COLO668 (cell line): ENCODE measurements around the gene FXYD7.
A peak's percentile ranks its signal among the peaks of the same experiment; 100 is the strongest.
"Not testable (repeated sequence)": the region's sequence is repeated elsewhere in the genome, so short reads cannot be mapped to it uniquely, and the experiment has no call there.

Experiments used
- DNase-seq: peaks from one replicate; lab custom pipeline; 2025; ENCODE audit not compliant: unreplicated experiment; lab: John Stamatoyannopoulos, UW

The FXYD7 gene

GRCh38 chr19:35142606-35143230 lies 337 bp upstream of the FXYD7 start:
- peak; percentile 41 for DNase-seq

- no peak for DNase-seq
Observed at GRCh38 chr19:35143818-35144217, 763 bp downstream of the FXYD7 start.

GRCh38 chr19:35144259-35144599 lies 1.2 kb downstream of the FXYD7 start:
- no peak for DNase-seq

GRCh38 chr19:35144600-35145436 lies 1.8 kb downstream of the FXYD7 start:
- peak; percentile 11 for DNase-seq

GRCh38 chr19:35146746-35147459 lies 3.8 kb downstream of the FXYD7 start:
- no peak for DNase-seq

GRCh38 chr19:35149463-35149862 lies 6.4 kb downstream of the FXYD7 start:
- no peak for DNase-seq

- DNase-seq, result no peak
Observed at GRCh38 chr19:35150445-35150844, 7.4 kb downstream of the FXYD7 start.

- DNase-seq, result no peak
Observed at GRCh38 chr19:35151273-35152065, 8.4 kb downstream of the FXYD7 start.

- not testable (repeated sequence) for DNase-seq
Observed at GRCh38 chr19:35153129-35153522, 10.1 kb downstream of the FXYD7 start.

GRCh38 chr19:35153701-35154524 lies 10.9 kb downstream of the FXYD7 start:
- peak; percentile 61 for DNase-seq

GRCh38 chr19:35154525-35155406 lies 11.7 kb downstream of the FXYD7 start, which contains the start of gene FXYD5:
TSS of gene FXYD5 (plus strand) at chr19:35154735. CDS start at chr19:35155551, 816 bp downstream.
- peak; percentile 46 for DNase-seq

- DNase-seq, result no peak
Observed at GRCh38 chr19:35155441-35155840, 12.4 kb downstream of the FXYD7 start.

- no peak for DNase-seq
Observed at GRCh38 chr19:35155981-35156672, 13.1 kb downstream of the FXYD7 start.

- DNase-seq, result no peak
Observed at GRCh38 chr19:35156673-35157014, 13.6 kb downstream of the FXYD7 start.

GRCh38 chr19:35157431-35157830 lies 14.4 kb downstream of the FXYD7 start:
- DNase-seq, result no peak

GRCh38 chr19:35159606-35160005 lies 16.6 kb downstream of the FXYD7 start:
- DNase-seq, result no peak

GRCh38 chr19:35160629-35161433 lies 17.8 kb downstream of the FXYD7 start:
- no peak for DNase-seq

- DNase-seq, result no peak
Observed at GRCh38 chr19:35161434-35161743, 18.3 kb downstream of the FXYD7 start.
